HG03457 (cell line): ENCODE measurements around the gene TTLL1.
"Not testable (repeated sequence)": the region's sequence is repeated elsewhere in the genome, so short reads cannot be mapped to it uniquely, and the experiment has no call there.

Source experiments
- ATAC-seq: cut with Tn5 transposase; IDR thresholded peaks from one replicate; pipeline ENCODE4 v1.9.1; 2021; ENCODE audit warnings: moderate number of reproducible peaks; ENCODE audit not compliant: unreplicated experiment

TTLL1 gene

GRCh38 chr22:42995654-42996053 is 93.5 kb downstream of the TTLL1 start:
- not testable (repeated sequence) for ATAC-seq

GRCh38 chr22:42994917-42995562 is 94.2 kb downstream of the TTLL1 start:
- no peak for ATAC-seq

DNA sequence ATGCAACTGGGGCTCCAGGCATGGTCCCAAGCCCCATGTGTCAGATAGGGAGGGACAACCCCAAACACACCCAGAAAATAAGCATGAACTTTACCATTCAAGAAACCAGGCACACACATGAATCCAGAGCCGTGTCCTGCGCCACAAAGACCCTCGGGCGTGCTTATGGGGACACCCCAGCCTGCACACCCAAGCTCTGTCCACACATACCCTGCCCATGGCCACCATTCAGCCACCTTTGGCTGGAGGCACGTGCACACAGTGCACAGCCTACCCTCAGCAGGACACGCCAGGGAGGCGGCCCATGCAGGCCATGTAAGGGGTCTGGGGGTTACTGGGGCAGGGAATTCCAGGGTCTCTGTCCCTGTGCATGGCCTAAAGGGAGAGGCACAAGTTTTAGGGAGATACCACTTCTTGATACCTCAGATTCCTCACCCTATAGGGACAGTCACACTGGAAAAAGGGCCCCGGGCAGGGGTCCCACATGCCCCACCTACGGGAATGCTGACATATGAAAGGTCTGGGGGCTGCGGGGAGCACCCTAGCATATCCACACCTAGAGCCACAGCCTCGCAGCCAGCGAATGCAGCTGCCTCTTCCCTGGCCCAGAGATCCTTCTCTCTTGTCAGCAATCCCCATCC is 94.8 kb downstream of the TTLL1 start:
- ATAC-seq, result no peak

GRCh38 chr22:42993651-42994275 is 95.4 kb downstream of the TTLL1 start:
- no peak for ATAC-seq

DNA sequence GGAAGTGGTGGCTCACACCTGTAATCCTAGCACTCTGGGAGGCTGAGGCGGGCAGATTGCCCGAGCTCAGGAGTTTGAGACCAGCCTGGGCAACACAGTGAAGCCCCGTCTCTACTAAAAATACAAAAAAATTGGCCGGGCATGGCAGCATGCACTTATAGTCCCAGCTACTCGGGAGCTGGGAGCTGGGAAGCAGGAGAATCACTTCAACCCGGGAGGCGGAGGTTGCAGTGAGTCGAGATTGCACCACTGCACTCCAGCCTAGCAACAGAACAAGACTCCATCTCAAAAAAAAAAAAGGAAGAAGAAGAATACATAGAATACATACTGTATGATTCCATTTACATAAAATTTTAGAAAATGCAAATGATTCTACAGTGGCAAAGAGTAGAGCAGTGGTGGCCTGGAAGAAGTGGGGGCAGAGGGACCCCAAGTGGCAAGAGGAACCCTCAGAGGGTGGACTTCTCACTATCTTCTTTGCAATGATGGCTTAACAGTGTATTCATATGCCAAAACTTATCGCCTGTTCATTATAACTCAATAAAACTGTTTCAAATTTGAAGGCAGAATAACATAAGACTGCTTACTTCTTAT is 96.2 kb downstream of the TTLL1 start:
- ATAC-seq, result no peak

- no peak for ATAC-seq
These were observed 97.1 kb downstream of the TTLL1 start for GRCh38 chr22:42992092-42992491.

GRCh38 chr22:42991010-42991651 is 98.1 kb downstream of the TTLL1 start:
- ATAC-seq, result no peak

DNA sequence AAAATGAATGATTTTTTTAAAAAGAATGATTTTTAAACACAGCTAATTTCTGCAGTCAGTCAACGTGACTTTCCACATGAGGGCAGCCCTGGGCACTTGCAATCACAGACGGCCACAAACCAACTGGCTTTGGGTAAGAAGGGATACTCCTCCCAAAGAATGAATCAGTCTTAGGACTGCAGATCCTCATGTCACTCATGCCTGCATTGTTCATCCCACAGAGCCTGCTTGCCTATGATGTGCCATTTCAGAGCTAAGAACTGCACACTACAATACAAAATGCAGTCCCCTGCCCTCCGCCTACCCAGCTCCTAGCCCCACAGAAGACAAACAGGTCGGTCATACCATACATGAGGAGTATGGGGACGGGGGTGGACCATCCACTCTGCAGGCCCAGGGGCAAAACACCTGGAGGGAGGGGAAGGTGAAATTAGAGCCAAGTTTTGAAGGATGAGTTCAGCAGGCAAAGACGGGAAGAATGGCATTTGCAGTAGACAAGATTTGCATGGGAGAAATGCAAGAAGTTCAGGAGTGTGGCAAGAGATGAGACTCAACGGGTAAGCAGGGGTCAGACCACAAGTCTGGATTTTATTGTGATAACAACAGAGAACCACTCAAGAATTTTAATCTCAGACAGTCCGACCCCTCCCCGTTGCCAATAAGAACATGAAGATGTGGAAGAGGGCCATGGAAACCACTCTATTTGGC is 98.9 kb downstream of the TTLL1 start:
- ATAC-seq, result no peak
